Measurements from ENCODE around the gene FAR2. TPM values are rescaled to one million over a fixed set of nuclear protein-coding genes. Genes with fewer than 3 reads are reported as not detected.

Gene FAR2
- total RNA-seq, 2 donors from 2014 or later: 1.0 TPM; not detected in 1

- WGBS, 2 donors: 61 to 63% methylated on average over 5 of the region's 5 CpGs
- no peak for ATAC-seq
- TF ChIP-seq CTCF (IDR thresholded peaks at IDR 0.05): no peak
- H3K9me3 ChIP-seq: no peaks in the 10 kb centered on the region
- H3K4me3 ChIP-seq: no peak overlapping the region
- no peaks in the 10 kb centered on the region for H3K27me3 ChIP-seq
- intact Hi-C loops (cut with DNase I): no loop called here
- H3K27ac ChIP-seq: no peak overlapping the region
- no peaks in the 10 kb centered on the region for H3K4me1 ChIP-seq
- no peaks in the 10 kb centered on the region for H3K36me3 ChIP-seq (replicated peaks in 1 of 2; ENCODE audit: insufficient read depth in 1 of 2, low read depth in 2 of 2)
- no peak for DNase-seq
Measured at GRCh38 chr12:29110506-29111442, 38.3 kb upstream of the FAR2 start.

GRCh38 chr12:29113101-29113500, 36.0 kb upstream of the FAR2 start:
- H3K4me1 ChIP-seq: no peaks in the 10 kb centered on the region
- TF ChIP-seq CTCF (IDR thresholded peaks at IDR 0.05) (no peak), POLR2A (IDR thresholded peaks at IDR 0.05) (no peak)
- no peak for ATAC-seq
- H3K27me3 ChIP-seq: no peaks in the 10 kb centered on the region
- H3K36me3 ChIP-seq (replicated peaks in 1 of 2; ENCODE audit: insufficient read depth in 1 of 2, low read depth in 2 of 2): no peaks in the 10 kb centered on the region
- H3K4me3 ChIP-seq: no peak overlapping the region
- WGBS, 2 donors: 56 to 83% methylated on average over 2 of the region's 2 CpGs
- H3K27ac ChIP-seq: no peak overlapping the region
- no peak for DNase-seq
- intact Hi-C loops (cut with DNase I): no loop called here
- no peaks in the 10 kb centered on the region for H3K9me3 ChIP-seq

GRCh38 chr12:29116414-29116813, 32.7 kb upstream of the FAR2 start:
- WGBS, 2 donors: 40 to 42% methylated on average over 3 of the region's 3 CpGs
- H3K4me3 ChIP-seq: no peak overlapping the region
- no peak for DNase-seq
- no peaks in the 10 kb centered on the region for H3K4me1 ChIP-seq
- TF ChIP-seq POLR2A (IDR thresholded peaks at IDR 0.05) (no peak), CTCF (IDR thresholded peaks at IDR 0.05) (no peak)
- no peaks in the 10 kb centered on the region for H3K36me3 ChIP-seq (replicated peaks in 1 of 2; ENCODE audit: insufficient read depth in 1 of 2, low read depth in 2 of 2)
- H3K27me3 ChIP-seq: no peaks in the 10 kb centered on the region
- H3K9me3 ChIP-seq: no peaks in the 10 kb centered on the region
- intact Hi-C loops (cut with DNase I): no loop called here
- ATAC-seq: no peak
- H3K27ac ChIP-seq: no peak overlapping the region

- 44 to 58% methylated on average over 1 of the region's 1 CpG for WGBS, 2 donors
- Histone ChIP-seq H3K27me3 (no peaks in the 10 kb centered on the region), H3K27ac (no peak overlapping the region), H3K4me1 (no peaks in the 10 kb centered on the region), H3K9me3 (no peaks in the 10 kb centered on the region), H3K4me3 (no peak overlapping the region), H3K36me3 (replicated peaks in 1 of 2; ENCODE audit: insufficient read depth in 1 of 2, low read depth in 2 of 2) (no peaks in the 10 kb centered on the region)
- intact Hi-C loops (cut with DNase I): no loop called here
- ATAC-seq: no peak
- DNase-seq: no peak
- TF ChIP-seq POLR2A (IDR thresholded peaks at IDR 0.05) (no peak), CTCF (IDR thresholded peaks at IDR 0.05) (no peak)
Measured at GRCh38 chr12:29131539-29131938, 17.5 kb upstream of the FAR2 start.

- Histone ChIP-seq H3K36me3 (replicated peaks in 1 of 2; ENCODE audit: insufficient read depth in 1 of 2, low read depth in 2 of 2) (no peaks in the 10 kb centered on the region), H3K27ac (no peak overlapping the region), H3K27me3 (no peaks in the 10 kb centered on the region), H3K4me3 (no peak overlapping the region), H3K9me3 (no peaks in the 10 kb centered on the region), H3K4me1 (no peaks in the 10 kb centered on the region)
- ATAC-seq (no peak), DNase-seq (no peak)
- TF ChIP-seq CTCF (IDR thresholded peaks at IDR 0.05): no peak
- TF ChIP-seq POLR2A (IDR thresholded peaks at IDR 0.05): no peak
- WGBS, 2 donors: 63 to 86% methylated on average over 6 of the region's 6 CpGs
- intact Hi-C loops (cut with DNase I): no loop called here
Measured at GRCh38 chr12:29132316-29132715, 16.8 kb upstream of the FAR2 start.
